SH-SY5Y (cell line): ENCODE data around the gene ACO2.

ENCODE experiments used
- GATA2 ChIP-seq: IDR thresholded peaks from 2 replicates; pipeline ENCODE4 v1.6.1; 2011; ENCODE audit warnings: mild to moderate bottlenecking, low read depth, low read length
- GATA3 ChIP-seq: IDR thresholded peaks from 2 replicates; pipeline ENCODE4 v1.6.1; 2011; ENCODE audit warnings: low read depth, mild to moderate bottlenecking, low read length, moderate library complexity

Gene ACO2

DNA sequence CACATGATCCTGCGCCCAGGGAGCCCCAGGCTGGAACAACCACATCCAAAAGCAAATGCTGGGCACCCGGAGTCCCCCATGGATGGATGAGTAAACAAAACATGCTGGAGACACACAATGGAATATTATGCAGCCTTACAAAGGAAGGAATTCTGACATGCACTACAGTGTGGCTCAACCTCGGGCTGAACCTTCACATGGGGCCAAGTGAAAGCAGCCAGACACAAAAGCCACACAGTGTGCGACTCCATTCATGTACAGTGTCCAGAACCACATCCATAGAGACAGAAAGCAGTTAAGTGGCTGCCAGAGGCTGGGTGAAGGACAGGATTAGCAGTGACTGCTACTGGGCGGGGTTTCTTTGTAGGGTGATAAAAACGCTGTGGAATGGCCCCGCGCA, 65.3 kb downstream of the ACO2 start:
- no peak for TF ChIP-seq GATA2
- no peak for TF ChIP-seq GATA3

GRCh38 chr22:41535244-41535643, 66.3 kb downstream of the ACO2 start:
- TF ChIP-seq GATA3 (no peak), GATA2 (no peak)

GRCh38 chr22:41537203-41537602, 68.3 kb downstream of the ACO2 start:
- TF ChIP-seq GATA3 = no peak
- no peak for TF ChIP-seq GATA2

GRCh38 chr22:41538583-41538982, 69.7 kb downstream of the ACO2 start:
- TF ChIP-seq GATA2 (no peak), GATA3 (no peak)

GRCh38 chr22:41539146-41540005, 70.5 kb downstream of the ACO2 start:
- no peak for TF ChIP-seq GATA3
- TF ChIP-seq GATA2 = no peak

DNA sequence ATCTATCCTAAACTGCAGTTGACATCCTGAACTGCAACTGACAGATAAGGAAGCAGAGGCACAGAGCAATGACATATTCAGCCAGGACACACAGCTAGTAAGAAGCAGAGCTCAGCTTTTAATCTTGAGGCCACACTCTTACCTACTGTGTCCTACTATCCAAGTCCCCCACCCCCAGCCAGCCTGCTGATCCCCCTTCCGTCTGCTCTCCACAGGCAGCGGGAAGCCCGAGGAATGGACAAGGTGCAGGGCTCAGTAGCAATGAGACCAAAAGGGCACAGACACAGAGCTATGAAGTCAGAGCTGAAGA, 71.0 kb downstream of the ACO2 start:
- TF ChIP-seq GATA3 = no peak
- TF ChIP-seq GATA2 = no peak

DNA sequence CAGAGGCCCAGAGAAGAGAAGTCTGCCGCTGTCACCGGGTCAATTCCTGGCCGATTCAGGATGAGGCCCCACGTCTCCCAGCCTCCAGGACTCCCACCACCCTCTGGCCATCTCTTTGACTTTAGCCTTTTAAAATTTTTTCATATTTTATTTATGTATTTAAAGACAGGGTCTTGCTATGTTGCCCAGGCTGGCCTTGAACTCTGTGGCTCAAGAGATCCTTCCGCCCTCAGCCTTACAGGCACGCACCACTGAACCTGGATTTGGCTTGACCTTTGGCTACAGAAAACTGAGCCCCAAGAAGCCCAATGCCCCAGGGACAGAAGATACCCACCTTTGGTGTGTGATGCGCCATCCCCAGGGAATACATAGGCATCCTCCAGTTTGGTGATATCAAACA, 71.4 kb downstream of the ACO2 start:
- TF ChIP-seq GATA2 (no peak), GATA3 (no peak)

DNA sequence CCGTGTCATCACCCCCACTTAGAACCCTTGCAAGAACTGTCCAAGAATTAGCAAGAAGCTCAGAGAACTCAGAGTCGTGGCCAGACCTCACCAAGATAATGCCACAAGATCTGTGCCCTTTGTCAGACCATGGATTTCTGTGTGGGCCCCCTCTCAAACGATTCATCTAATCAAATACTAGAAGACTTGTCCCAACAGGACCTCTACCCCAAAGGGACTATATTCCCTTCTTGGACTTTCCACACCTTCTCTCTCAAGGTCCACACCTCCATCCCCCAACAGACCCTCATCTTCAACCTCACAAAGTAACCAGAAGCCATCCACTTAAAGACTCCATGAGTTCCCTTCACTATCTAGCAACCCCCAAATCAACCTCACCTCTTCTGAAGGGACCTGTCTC, 72.6 kb downstream of the ACO2 start:
- no peak for TF ChIP-seq GATA3
- no peak for TF ChIP-seq GATA2

DNA sequence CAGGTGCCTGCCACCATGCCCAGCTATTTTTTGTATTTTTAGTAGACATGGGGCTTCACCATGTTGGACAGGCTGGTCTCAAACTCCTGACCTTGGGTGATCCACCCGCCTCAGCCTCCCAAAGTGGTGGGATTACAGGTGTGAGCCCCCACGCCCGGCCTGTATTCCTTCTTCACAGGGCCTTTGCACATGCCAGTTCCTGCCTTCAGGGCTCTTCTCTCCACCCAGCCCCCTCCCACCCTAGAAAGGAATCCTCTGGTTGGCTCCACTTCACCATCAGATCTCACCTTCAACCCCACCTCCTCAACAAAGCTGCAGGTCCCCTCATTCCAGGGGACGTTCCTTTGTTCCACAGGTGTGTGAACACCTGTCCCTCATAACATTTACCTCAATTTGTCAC, 73.3 kb downstream of the ACO2 start:
- TF ChIP-seq GATA3 (no peak), GATA2 (no peak)

GRCh38 chr22:41543854-41544670, 75.1 kb downstream of the ACO2 start, which contains the start of gene POLR3H:
TSS of gene POLR3H (minus strand) at chr22:41544470. CDS start at chr22:41544101, 369 bp downstream.
- no peak for TF ChIP-seq GATA3
- no peak for TF ChIP-seq GATA2

GRCh38 chr22:41544671-41545476, 76.0 kb downstream of the ACO2 start:
- no peak for TF ChIP-seq GATA3
- TF ChIP-seq GATA2 = no peak

DNA sequence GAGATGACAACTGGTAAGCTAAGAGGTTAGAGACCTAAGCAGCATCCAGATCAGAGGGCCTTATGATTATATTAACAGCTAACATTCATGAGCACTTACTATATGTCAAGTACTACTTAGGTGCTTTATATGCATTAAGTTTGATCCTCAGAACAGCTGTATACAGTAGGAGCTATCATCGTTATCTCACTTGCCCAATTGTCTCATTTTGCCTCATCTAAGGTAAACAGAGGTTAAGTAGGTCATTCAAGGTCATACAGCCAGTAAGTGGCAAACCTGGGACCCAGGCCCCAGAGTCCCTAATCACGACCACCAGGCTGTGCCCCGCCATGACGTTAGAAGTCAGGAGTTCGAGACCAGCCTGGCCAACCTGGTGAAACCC, 79.9 kb downstream of the ACO2 start:
- TF ChIP-seq GATA2 = no peak
- TF ChIP-seq GATA3 = no peak

GRCh38 chr22:41550952-41551491, 82.1 kb downstream of the ACO2 start:
- TF ChIP-seq GATA3 (no peak), GATA2 (no peak)
